OCI-LY1 (cell line): Measurements from ENCODE around the gene REV3L.

Experiments
- H2AFZ ChIP-seq: fragments of 200-600 bp; sonication (generic), shearing (Covaris generic); 2 replicates; pipeline ENCODE4 v1.6.0; 2014; ENCODE audit warnings: antibody characterized with exemption, mild to moderate bottlenecking, low read length
- H3F3A ChIP-seq: fragments of 200-600 bp; sonication (generic), shearing (Covaris generic); 2 replicates; pipeline ENCODE4 v1.6.0; 2014; ENCODE audit warnings: mild to moderate bottlenecking, antibody characterized with exemption, low read length, moderate library complexity; ENCODE audit not compliant: insufficient read depth
- H3K27ac ChIP-seq: fragments of 200-600 bp; sonication (generic); 2 replicates; pipeline ENCODE4 v1.5.1; 2014; ENCODE audit warnings: low read length, mixed run types, mild to moderate bottlenecking, low read depth; ENCODE audit not compliant: poor library complexity, severe bottlenecking
- H3K27me3 ChIP-seq: fragments of 200-600 bp; sonication (generic); 2 replicates; pipeline ENCODE4 v1.6.0; 2014; ENCODE audit warnings: antibody characterized with exemption, mild to moderate bottlenecking, low read length, moderate library complexity; ENCODE audit not compliant: insufficient read depth
- H3K36me3 ChIP-seq: fragments of 200-600 bp; sonication (generic); 2 replicates; pipeline ENCODE4 v1.6.1; 2014; ENCODE audit warnings: mild to moderate bottlenecking, antibody characterized with exemption, low read length, moderate library complexity, mixed read lengths; ENCODE audit not compliant: insufficient read depth
- H3K4me1 ChIP-seq: fragments of 200-600 bp; sonication (generic); 2 replicates; pipeline ENCODE4 v1.5.1; 2014; ENCODE audit warnings: mild to moderate bottlenecking, low read length, moderate library complexity; ENCODE audit not compliant: insufficient read depth, severe bottlenecking
- H3K4me2 ChIP-seq: fragments of 200-600 bp; sonication (generic), shearing (Covaris generic); 2 replicates; pipeline ENCODE4 v1.6.1; 2014; ENCODE audit warnings: low read length
- H3K4me3 ChIP-seq: fragments of 200-600 bp; sonication (generic); 2 replicates; pipeline ENCODE4 v1.5.1; 2014; ENCODE audit warnings: low read length, low read depth, mild to moderate bottlenecking, mixed read lengths; ENCODE audit not compliant: poor library complexity, severe bottlenecking
- H3K79me2 ChIP-seq: fragments of 200-600 bp; shearing (Covaris generic); 2 replicates; pipeline ENCODE4 v1.6.1; 2016; ENCODE audit warnings: mixed run types, low read length, mixed read lengths; ENCODE audit not compliant: insufficient read depth
- H3K9ac ChIP-seq: fragments of 200-600 bp; sonication (generic), shearing (Covaris generic); 2 replicates; pipeline ENCODE4 v1.6.1; 2014; ENCODE audit warnings: mild to moderate bottlenecking, low read length, mixed read lengths
- H3K9me2 ChIP-seq: fragments of 200-600 bp; sonication (generic), shearing (Covaris generic); 2 replicates; pipeline ENCODE4 v1.6.1; 2014; ENCODE audit warnings: low read depth, mild to moderate bottlenecking, low read length, mixed read lengths
- H3K9me3 ChIP-seq: fragments of 200-600 bp; shearing (Covaris generic); 2 replicates; pipeline ENCODE4 v1.6.1; 2014; ENCODE audit warnings: low read length, mixed read lengths
- H4K20me1 ChIP-seq: fragments of 200-600 bp; sonication (generic), shearing (Covaris generic); 2 replicates; pipeline ENCODE4 v1.6.0; 2016; ENCODE audit warnings: mild to moderate bottlenecking, low read length; ENCODE audit not compliant: insufficient read depth
- CTCF ChIP-seq: fragments of 200-600 bp; sonication (generic), shearing (Covaris generic); IDR thresholded peaks from 2 replicates; pipeline ENCODE4 v1.5.1; 2017; ENCODE audit warnings: mild to moderate bottlenecking, antibody characterized with exemption, low read length, moderate library complexity, mixed read lengths
- EZH2 ChIP-seq: fragments of 200-600 bp; sonication (generic), shearing (Covaris generic); IDR thresholded peaks from 2 replicates; pipeline ENCODE4 v1.8.0; 2017; ENCODE audit warnings: borderline replicate concordance, mixed run types, mild to moderate bottlenecking, antibody characterized with exemption, low read length, moderate library complexity, mixed read lengths

Gene REV3L

GRCh38 chr6:111347589-111347988 is 135.4 kb downstream of the REV3L start:
- Histone ChIP-seq H3K79me2 (no peaks in the 10 kb centered on the region), H3F3A (no peaks in the 10 kb centered on the region), H3K9ac (no peak overlapping the region), H3K9me3 (no peaks in the 10 kb centered on the region), H3K36me3 (peaks cover 74% of the 10 kb centered on the region), H3K9me2 (no peaks in the 10 kb centered on the region), H3K27me3 (no peaks in the 10 kb centered on the region), H3K4me1 (no peaks in the 10 kb centered on the region), H3K27ac (no peak overlapping the region), H2AFZ (no peak overlapping the region), H4K20me1 (no peaks in the 10 kb centered on the region), H3K4me2 (no peak overlapping the region), H3K4me3 (no peak overlapping the region)
- TF ChIP-seq EZH2, result no peak
- TF ChIP-seq CTCF, result no peak

- H3K27me3 ChIP-seq, result no peaks in the 10 kb centered on the region
- no peak overlapping the region for H3K4me3 ChIP-seq
- no peak overlapping the region for H3K9ac ChIP-seq
- H3K4me1 ChIP-seq, result no peaks in the 10 kb centered on the region
- peaks cover 52% of the 10 kb centered on the region for H3K36me3 ChIP-seq
- H3K79me2 ChIP-seq, result no peaks in the 10 kb centered on the region
- no peak overlapping the region for H3K27ac ChIP-seq
- H3F3A ChIP-seq, result no peaks in the 10 kb centered on the region
- no peaks in the 10 kb centered on the region for H3K9me3 ChIP-seq
- no peaks in the 10 kb centered on the region for H4K20me1 ChIP-seq
- H3K9me2 ChIP-seq, result no peaks in the 10 kb centered on the region
- H3K4me2 ChIP-seq, result no peak overlapping the region
- TF ChIP-seq EZH2 (no peak), CTCF (no peak)
- H2AFZ ChIP-seq, result no peak overlapping the region
Observed at GRCh38 chr6:111342913-111343312, 140.1 kb downstream of the REV3L start.

DNA sequence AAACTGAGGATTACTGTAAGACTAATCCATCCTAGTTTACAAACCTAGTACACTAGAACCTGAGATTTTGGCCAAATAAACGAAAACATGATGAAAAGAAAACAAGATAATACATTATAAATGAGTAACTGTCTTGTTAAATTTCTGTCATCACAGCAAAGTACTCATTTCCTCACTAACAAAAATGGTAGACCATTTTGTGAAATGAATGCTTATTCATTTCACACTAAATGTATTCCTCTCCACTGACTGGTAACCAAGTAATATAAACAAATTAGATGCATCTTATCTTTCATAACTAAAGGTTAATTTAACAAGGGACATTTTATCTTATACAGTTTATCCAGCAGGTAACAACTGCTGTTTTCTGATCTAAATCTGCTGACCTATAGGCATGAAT is 143.7 kb downstream of the REV3L start:
- Histone ChIP-seq H3K4me3 (no peak overlapping the region), H3F3A (no peaks in the 10 kb centered on the region), H4K20me1 (no peaks in the 10 kb centered on the region), H3K9me3 (no peaks in the 10 kb centered on the region), H3K4me2 (no peak overlapping the region), H3K27ac (no peak overlapping the region), H3K79me2 (no peaks in the 10 kb centered on the region), H3K9ac (no peak overlapping the region), H3K4me1 (no peaks in the 10 kb centered on the region), H3K9me2 (no peaks in the 10 kb centered on the region), H3K27me3 (no peaks in the 10 kb centered on the region), H2AFZ (no peak overlapping the region), H3K36me3 (peaks cover 53% of the 10 kb centered on the region)
- TF ChIP-seq CTCF (no peak), EZH2 (no peak)
